WTC11 (cell line): ENCODE measurements around the gene IL20RB. TPM values are rescaled to one million over a fixed set of nuclear protein-coding genes. Genes with fewer than 3 reads are reported as not detected.

Experiments
- ATAC-seq: fragments of 200-7000 bp; cut with Tn5 transposase; 2 replicates; pipeline ENCODE4 v1.10.0; 2021; ENCODE audit warnings: mild to moderate bottlenecking, moderate library complexity
- CTCF ChIA-PET: fragments of 300-600 bp; sonication (Branson Sonifier 250); formaldehyde crosslinking; loops from one replicate; lab custom pipeline; 2021; ENCODE audit warnings: antibody characterized with exemption; lab: Charles Lee
- POLR2A ChIA-PET: fragments of 350-600 bp; sonication (Branson Sonifier 250); formaldehyde crosslinking; loops from one replicate; lab custom pipeline; 2021; ENCODE audit warnings: antibody characterized with exemption; lab: Charles Lee
- DNase-seq: peaks from one replicate; pipeline ENCODE4 v3.0.0; 2021; ENCODE audit warnings: low spot score
- H3K27ac Mint-ChIP-seq: 2 replicates; pipeline ENCODE4 v1.8.0; 2021; ENCODE audit warnings: mixed read lengths
- H3K27me3 Mint-ChIP-seq: 2 replicates; pipeline ENCODE4 v1.8.0; 2021; ENCODE audit warnings: low read depth, mild to moderate bottlenecking, moderate library complexity, mixed read lengths
- H3K36me3 Mint-ChIP-seq: 2 replicates; pipeline ENCODE4 v1.8.0; 2021; ENCODE audit warnings: mixed read lengths
- H3K4me1 Mint-ChIP-seq: 2 replicates; pipeline ENCODE4 v1.8.0; 2022; ENCODE audit warnings: mixed read lengths
- H3K4me3 Mint-ChIP-seq: 2 replicates; pipeline ENCODE4 v1.8.0; 2021; ENCODE audit warnings: mild to moderate bottlenecking, moderate library complexity, mixed read lengths
- H3K9me3 Mint-ChIP-seq: 2 replicates; pipeline ENCODE4 v1.8.0; 2021; ENCODE audit warnings: mixed read lengths
- AR ChIP-seq: fragments of 250-450 bp; sonication (Bioruptor Pico); IDR thresholded peaks from 2 replicates; pipeline ENCODE4 v1.9.0; 2021; ENCODE audit warnings: mild to moderate bottlenecking
- E2F5 ChIP-seq: sonication (generic); formaldehyde crosslinking; IDR thresholded peaks from 2 replicates; pipeline ENCODE4 v1.8.1; 2022; ENCODE audit warnings: mild to moderate bottlenecking, moderate library complexity, missing genetic modification reagents
- ERG ChIP-seq: fragments of 250-450 bp; sonication (Bioruptor Pico); IDR thresholded peaks from 2 replicates; pipeline ENCODE4 v1.8.0; 2021; ENCODE audit warnings: mild to moderate bottlenecking
- ETV6 ChIP-seq: sonication (generic); formaldehyde crosslinking; IDR thresholded peaks from 2 replicates; pipeline ENCODE4 v1.8.1; 2022; ENCODE audit warnings: mild to moderate bottlenecking, missing genetic modification reagents
- GABPB1 ChIP-seq: sonication (generic); formaldehyde crosslinking; IDR thresholded peaks from 2 replicates; pipeline ENCODE4 v1.8.1; 2023; ENCODE audit warnings: mild to moderate bottlenecking, missing genetic modification reagents
- GTF2I ChIP-seq: fragments of 250-450 bp; sonication (Bioruptor Pico); conservative IDR thresholded peaks from 2 replicates; pipeline ENCODE4 v1.4.0; 2021; ENCODE audit warnings: mild to moderate bottlenecking
- HMGXB4 ChIP-seq: sonication (generic); formaldehyde crosslinking; IDR thresholded peaks from 2 replicates; pipeline ENCODE4 v1.8.1; 2023; ENCODE audit warnings: mild to moderate bottlenecking, moderate library complexity, missing genetic modification reagents
- JUN ChIP-seq: sonication (generic); formaldehyde crosslinking; IDR thresholded peaks from 2 replicates; pipeline ENCODE4 v1.8.0; 2023; ENCODE audit warnings: mild to moderate bottlenecking, missing genetic modification reagents
- MXD4 ChIP-seq: fragments of 250-450 bp; sonication (Bioruptor Pico); IDR thresholded peaks from 2 replicates; pipeline ENCODE4 v1.8.0; 2021; ENCODE audit warnings: mild to moderate bottlenecking, moderate library complexity, borderline replicate concordance
- MYBL2 ChIP-seq: sonication (generic); formaldehyde crosslinking; IDR thresholded peaks from 2 replicates; pipeline ENCODE4 v1.8.1; 2023; ENCODE audit warnings: mild to moderate bottlenecking, moderate library complexity, missing genetic modification reagents
- NR2C2 ChIP-seq: sonication (generic); formaldehyde crosslinking; IDR thresholded peaks from 2 replicates; pipeline ENCODE4 v1.8.0; 2022; ENCODE audit warnings: mild to moderate bottlenecking, missing genetic modification reagents
- PRDM15 ChIP-seq: sonication (generic); formaldehyde crosslinking; IDR thresholded peaks from 2 replicates; pipeline ENCODE4 v1.8.0; 2022; ENCODE audit warnings: missing genetic modification reagents
- PREB ChIP-seq: sonication (generic); formaldehyde crosslinking; IDR thresholded peaks from 2 replicates; pipeline ENCODE4 v1.8.1; 2022; ENCODE audit warnings: mild to moderate bottlenecking, missing genetic modification reagents, moderate library complexity, borderline replicate concordance
- RELA ChIP-seq: sonication (generic); formaldehyde crosslinking; IDR thresholded peaks from 2 replicates; pipeline ENCODE4 v1.8.1; 2022; ENCODE audit warnings: missing genetic modification reagents, mild to moderate bottlenecking, borderline replicate concordance
- ZBTB43 ChIP-seq: sonication (generic); formaldehyde crosslinking; IDR thresholded peaks from 2 replicates; pipeline ENCODE4 v1.8.1; 2023; ENCODE audit warnings: mild to moderate bottlenecking, missing genetic modification reagents
- ZNF138 ChIP-seq: sonication (generic); formaldehyde crosslinking; conservative IDR thresholded peaks from 2 replicates; pipeline ENCODE4 v1.8.1; 2022; ENCODE audit warnings: mild to moderate bottlenecking, moderate library complexity, missing genetic modification reagents
- ZNF423 ChIP-seq: fragments of 250-450 bp; sonication (Bioruptor Pico); IDR thresholded peaks from 2 replicates; pipeline ENCODE4 v2.1.2; 2022; ENCODE audit warnings: mild to moderate bottlenecking, moderate library complexity
- ZNF425 ChIP-seq: fragments of 250-450 bp; sonication (Bioruptor Pico); conservative IDR thresholded peaks from 2 replicates; pipeline ENCODE4 v1.9.0; 2021; ENCODE audit warnings: mild to moderate bottlenecking
- ZSCAN18 ChIP-seq: fragments of 250-450 bp; sonication (Bioruptor Pico); IDR thresholded peaks from 2 replicates; pipeline ENCODE4 v2.1.2; 2022; ENCODE audit warnings: mild to moderate bottlenecking, moderate library complexity
- total RNA-seq: library from RNA; stranded (reverse); gene quantifications from 3 replicates; pipeline ENCODE4 v1.2.3, GENCODE V29; 2021

IL20RB gene
- total RNA-seq, 1 experiment from 2014 or later = 2.3 TPM

GRCh38 chr3:137010137-137010536 lies 52.4 kb downstream of the IL20RB start:
- ATAC-seq (no peak), DNase-seq (no peak)
- ChIA-PET CTCF (no interaction called here), POLR2A (no interaction called here)
- no peak overlapping the region for H3K4me3 Mint-ChIP-seq
- no peaks in the 10 kb centered on the region for H3K36me3 Mint-ChIP-seq
- no peak for TF ChIP-seq ZSCAN18
- TF ChIP-seq AR = no peak
- TF ChIP-seq ERG (CRISPR knock-in tag) = no peak
- TF ChIP-seq MYBL2 (CRISPR knock-in tag) = no peak
- no peak for TF ChIP-seq ETV6
- TF ChIP-seq JUN (CRISPR knock-in tag) = no peak
- no peak for TF ChIP-seq ZNF425 (CRISPR knock-in tag)
- no peaks in the 10 kb centered on the region for H3K9me3 Mint-ChIP-seq
- no peak overlapping the region for H3K27ac Mint-ChIP-seq
- no peaks in the 10 kb centered on the region; the same call in 1 of the 2 replicates for H3K27me3 Mint-ChIP-seq
- H3K4me1 Mint-ChIP-seq = peaks cover 9% of the 10 kb centered on the region

GRCh38 chr3:137011153-137011552 lies 53.4 kb downstream of the IL20RB start:
- Mint-ChIP-seq H3K27me3 (no peaks in the 10 kb centered on the region; the same call in 1 of the 2 replicates), H3K9me3 (no peaks in the 10 kb centered on the region), H3K27ac (no peak overlapping the region), H3K4me3 (no peak overlapping the region), H3K4me1 (peaks cover 9% of the 10 kb centered on the region), H3K36me3 (no peaks in the 10 kb centered on the region)
- ATAC-seq = no peak
- DNase-seq = no peak
- ChIA-PET CTCF (interaction anchor here (0.5 kb wide), 1 partner anchor 277 kb away, joined by 3 read pairs; no protein-coding TSS in a partner anchor), POLR2A (no interaction called here)
- TF ChIP-seq PRDM15 (CRISPR knock-in tag) (no peak), E2F5 (CRISPR knock-in tag) (no peak), ZNF423 (no peak), MXD4 (CRISPR knock-in tag) (no peak), GABPB1 (CRISPR knock-in tag) (no peak), PREB (no peak), RELA (CRISPR knock-in tag) (no peak), ZNF138 (no peak), NR2C2 (CRISPR knock-in tag) (no peak), GTF2I (CRISPR knock-in tag) (no peak), HMGXB4 (CRISPR knock-in tag) (no peak), ZBTB43 (no peak)
